ENCODE results near the gene BTRC. TPM values are rescaled to one million over a fixed set of nuclear protein-coding genes. Genes with fewer than 3 reads are reported as not detected.

Gene BTRC
- total and polyA plus RNA-seq, 10 of the 15 experiments (the other 5 are each of a cell fraction or from before 2014, with no cell fraction given): 2.2 to 18.6 (median 8.6) TPM

- TF ChIP-seq KDM1A (IDR thresholded peaks at IDR 0.05; ENCODE audit: borderline replicate concordance): no peak
- no peak for TF ChIP-seq ATF7 (IDR thresholded peaks at IDR 0.05; ENCODE audit: low read depth)
- peak; percentile 71; the same call in 1 of the 2 replicates for TF ChIP-seq SMARCA5 (IDR thresholded peaks at IDR 0.05)
- TF ChIP-seq ZNF592 (IDR thresholded peaks at IDR 0.05): no peak
- TF ChIP-seq KLF5 (IDR thresholded peaks at IDR 0.05; ENCODE audit: partially characterized antibody): peak; percentile 22
- TF ChIP-seq ZNF24 (IDR thresholded peaks at IDR 0.05): 0 out of 2 replicates have a peak, but pooled peaks have one; percentile 18
- TF ChIP-seq IRF4 (IDR thresholded peaks at IDR 0.05; ENCODE audit: low read depth, low read length): no peak
- TF ChIP-seq ZZZ3 (IDR thresholded peaks at IDR 0.05; ENCODE audit: control insufficient read depth, insufficient read length, low read depth): no peak
- no peak for TF ChIP-seq MXI1 (IDR thresholded peaks at IDR 0.05; ENCODE audit: low read depth, low read length)
- no peak for TF ChIP-seq ATF3 (IDR thresholded peaks at IDR 0.05; ENCODE audit: borderline replicate concordance, extremely low read depth, low read depth, low read length)
- no peak for TF ChIP-seq USF1 (IDR thresholded peaks at IDR 0.05; ENCODE audit: borderline replicate concordance, extremely low read length, insufficient read depth, low read depth, low read length)
- peak; percentile 66 for TF ChIP-seq IKZF1 (conservative IDR thresholded peaks at IDR 0.05)
- TF ChIP-seq BCL3 (IDR thresholded peaks at IDR 0.05; ENCODE audit: borderline replicate concordance, insufficient read depth, low read depth, low read length, poor library complexity, severe bottlenecking): peak; percentile 12
- no peak for TF ChIP-seq IRF3 (IDR thresholded peaks at IDR 0.05)
- no peak for TF ChIP-seq ZNF274 (IDR thresholded peaks at IDR 0.05; ENCODE audit: insufficient read depth, insufficient read length)
- TF ChIP-seq RAD51 (IDR thresholded peaks at IDR 0.05): no peak
- no peak for TF ChIP-seq NR2C1 (IDR thresholded peaks at IDR 0.05)
- no peak for TF ChIP-seq ASH2L (IDR thresholded peaks at IDR 0.05; ENCODE audit: borderline replicate concordance, low read depth)
- TF ChIP-seq TCF12 (IDR thresholded peaks at IDR 0.05; ENCODE audit: low read depth, low read length): 0 out of 2 replicates have a peak, but pooled peaks have one; percentile 10
- no peak for TF ChIP-seq HCFC1 (IDR thresholded peaks at IDR 0.05; ENCODE audit: low read length)
These were observed 215.9 kb downstream of the BTRC start (continued) for GRCh38 chr10:101569622-101570427.

All from GM12878 (cell line).